IMR-90 (cell line): ENCODE measurements around the gene C1orf159. TPM values are rescaled to one million over a fixed set of nuclear protein-coding genes. Genes with fewer than 3 reads are reported as not detected.

Experiments used
- ATAC-seq: fragments of 200-7000 bp; cut with Tn5 transposase; 2 replicates; pipeline ENCODE4 v1.9.1; 2020; ENCODE audit warnings: low read depth, mild to moderate bottlenecking, moderate library complexity
- BruUV-seq: library from RNA; stranded (reverse); fragments of 400-500 nt; replicated peaks from 2 replicates; lab custom pipeline; 2021; lab: Mats Ljungman, UMichigan
- CTCF ChIA-PET: fragments of 300-600 bp; formaldehyde crosslinking; extraction: SDS; loops from one replicate; lab custom pipeline; 2021; ENCODE audit warnings: antibody characterized with exemption; lab: Yijun Ruan, JAX
- POLR2A ChIA-PET: fragments of 300-600 bp; sonication (Branson Sonifier 250); formaldehyde crosslinking; loops from one replicate; lab custom pipeline; 2022; ENCODE audit warnings: antibody characterized with exemption; ENCODE audit not compliant: unreplicated experiment; lab: Charles Lee
- DNase-seq: peaks from one replicate; pipeline ENCODE4 v3.0.0; 2013
- H2AFZ ChIP-seq: replicated peaks from 2 replicates; pipeline ENCODE3; 2013; ENCODE audit warnings: low read length, mild to moderate bottlenecking; ENCODE audit not compliant: poor library complexity
- H2AK5ac ChIP-seq: 2 replicates; pipeline ENCODE4 v1.6.1; 2013; ENCODE audit warnings: low read depth, low read length, inconsistent platforms
- H2AK9ac ChIP-seq: replicated peaks from 2 replicates; pipeline ENCODE3; 2013; ENCODE audit warnings: mild to moderate bottlenecking, low read depth, low read length, moderate library complexity; ENCODE audit not compliant: poor library complexity
- H2BK120ac ChIP-seq: 2 replicates; pipeline ENCODE4 v1.6.1; 2013; ENCODE audit warnings: low read depth, low read length, inconsistent platforms
- H2BK15ac ChIP-seq: 3 replicates; pipeline ENCODE4 v1.6.1; 2013; ENCODE audit warnings: low read depth, low read length, inconsistent platforms
- H2BK20ac ChIP-seq: 2 replicates; pipeline ENCODE4 v1.6.1; 2013; ENCODE audit warnings: low read depth, mild to moderate bottlenecking, inconsistent platforms, low read length, moderate library complexity
- H2BK5ac ChIP-seq: 2 replicates; pipeline ENCODE4 v1.6.1; 2013; ENCODE audit warnings: mild to moderate bottlenecking, low read depth, low read length, inconsistent platforms; ENCODE audit not compliant: poor library complexity, severe bottlenecking
- H3K14ac ChIP-seq: replicated peaks from 2 replicates; pipeline ENCODE4 v1.6.1; 2013; ENCODE audit warnings: low read depth, low read length, inconsistent platforms
- H3K18ac ChIP-seq: 2 replicates; pipeline ENCODE4 v1.6.1; 2013; ENCODE audit warnings: low read depth, low read length, control low read depth
- H3K23ac ChIP-seq: 2 replicates; pipeline ENCODE4 v1.6.1; 2013; ENCODE audit warnings: low read depth, low read length, inconsistent platforms
- H3K27ac ChIP-seq: 2 replicates; pipeline ENCODE4 v1.5.1; 2013; ENCODE audit warnings: mild to moderate bottlenecking, control low read depth, low read length; ENCODE audit not compliant: insufficient read depth
- H3K27me3 ChIP-seq: 2 replicates; pipeline ENCODE4 v1.6.1; 2013; ENCODE audit warnings: low read length; ENCODE audit not compliant: control insufficient read depth, insufficient read depth
- H3K36me3 ChIP-seq: 2 replicates; pipeline ENCODE4 v1.6.1; 2013; ENCODE audit warnings: low read length, mixed read lengths; ENCODE audit not compliant: control insufficient read depth, insufficient read depth
- H3K4ac ChIP-seq: 2 replicates; pipeline ENCODE4 v1.6.1; 2013; ENCODE audit warnings: low read depth, low read length, inconsistent platforms
- H3K4me1 ChIP-seq: 2 replicates; pipeline ENCODE4 v1.6.1; 2013; ENCODE audit warnings: low read length, mixed read lengths; ENCODE audit not compliant: control insufficient read depth, insufficient read depth
- H3K4me2 ChIP-seq: 2 replicates; pipeline ENCODE4 v1.6.1; 2013; ENCODE audit warnings: low read depth, mild to moderate bottlenecking, control low read depth, low read length, moderate library complexity
- H3K4me3 ChIP-seq: 2 replicates; pipeline ENCODE4 v1.5.1; 2013; ENCODE audit warnings: low read depth, mild to moderate bottlenecking, control low read depth, low read length, moderate library complexity; ENCODE audit not compliant: insufficient read depth
- H3K56ac ChIP-seq: 2 replicates; pipeline ENCODE4 v1.6.1; 2013; ENCODE audit warnings: low read length, inconsistent platforms; ENCODE audit not compliant: insufficient read depth; ENCODE audit errors: extremely low read depth
- H3K79me1 ChIP-seq, 2 experiments: 2 replicates each; pipeline ENCODE4 v1.6.1; 2013; ENCODE audit warnings: low read length in 2 of 2, inconsistent platforms in 1 of 2, low read depth in 1 of 2
- H3K9ac ChIP-seq: 2 replicates; pipeline ENCODE4 v1.6.1; 2013; ENCODE audit warnings: low read depth, low read length, control low read depth
- H3K9me1 ChIP-seq: 2 replicates; pipeline ENCODE4 v1.6.1; 2013; ENCODE audit warnings: low read length, inconsistent platforms; ENCODE audit not compliant: insufficient read depth
- H3K9me3 ChIP-seq: 2 replicates; pipeline ENCODE4 v1.6.1; 2013; ENCODE audit warnings: low read length; ENCODE audit not compliant: control insufficient read depth, insufficient read depth
- H4K20me1 ChIP-seq: 2 replicates; pipeline ENCODE4 v1.6.1; 2013; ENCODE audit warnings: low read length, inconsistent platforms; ENCODE audit not compliant: insufficient read depth
- H4K5ac ChIP-seq: 2 replicates; pipeline ENCODE4 v1.6.1; 2013; ENCODE audit warnings: mild to moderate bottlenecking, low read depth, low read length, control low read depth
- H4K8ac ChIP-seq, 2 experiments: 2 replicates each; pipeline ENCODE4 v1.6.1; 2013; ENCODE audit warnings: low read depth in 2 of 2, low read length in 2 of 2, control low read depth in 1 of 2, inconsistent platforms in 1 of 2
- H4K91ac ChIP-seq: 2 replicates; pipeline ENCODE4 v1.6.1; 2013; ENCODE audit warnings: low read depth, low read length, inconsistent platforms; ENCODE audit not compliant: insufficient read depth
- MXI1 ChIP-seq: IDR thresholded peaks from 2 replicates; pipeline ENCODE4 v1.6.1; 2012; ENCODE audit warnings: low read depth, mild to moderate bottlenecking, low read length, moderate library complexity, borderline replicate concordance
- NFE2L2 ChIP-seq: fragments of 150-350 bp; IDR thresholded peaks from 2 replicates; pipeline ENCODE4 v1.6.1; 2016; ENCODE audit warnings: low read depth, mild to moderate bottlenecking, low read length
- POLR2A ChIP-seq: IDR thresholded peaks from 2 replicates; pipeline ENCODE4 v1.6.1; 2012; ENCODE audit warnings: mild to moderate bottlenecking, low read depth, low read length
- RCOR1 ChIP-seq: IDR thresholded peaks from 2 replicates; pipeline ENCODE4 v1.6.1; 2012; ENCODE audit warnings: mild to moderate bottlenecking, low read length, improper control_type of control experiment; ENCODE audit not compliant: insufficient replicate concordance
- WGBS, 2 experiments: methylation state at CpG; one replicate each; pipeline versions ENCODE4 v1.1.5 to v1.1.7; 2013; ENCODE audit warnings: missing lambda C conversion rate in 2 of 2; ENCODE audit not compliant: insufficient read length in 1 of 2; ENCODE audit errors: extremely low coverage in 2 of 2; 5-methylcytosine and 5-hydroxymethylcytosine counted together
- dilution Hi-C: fragments of 300-500 bp; cut with HindIII; formaldehyde crosslinking; loops from one replicate; pipeline ENCODE4 v1.14.3; 2018; ENCODE audit warnings: low sequenced_read_pairs; ENCODE audit not compliant: unreplicated experiment
- in situ Hi-C: fragments of 300-500 bp; cut with MboI; formaldehyde crosslinking; loops from 3 replicates; pipeline ENCODE4 v1.14.3; 2019; ENCODE audit warnings: low sequenced_read_pairs, inconsistent platforms, mixed read lengths
- intact Hi-C: fragments of 100-400 bp; cut with micrococcal nuclease; formaldehyde crosslinking; loops from 2 replicates; pipeline ENCODE4 v1.10.0; 2022
- polyA plus RNA-seq, 3 experiments: library from polyadenylated mRNA; depleted of rRNA; stranded (reverse); fragments of >200 nt; gene quantifications; 2 replicates each; pipeline ENCODE4 v1.2.3, GENCODE V29; 2012; ENCODE audit warnings: low replicate concordance in 1 of 3
- total RNA-seq: library from RNA; depleted of rRNA; stranded (reverse); fragments of >200 nt; gene quantifications from 2 replicates; pipeline ENCODE4 v1.2.3, GENCODE V29; 2012
- TF ChIP-seq, protein P1 (sequence below): fragments of 150-350 bp; IDR thresholded peaks from 2 replicates; pipeline ENCODE4 v1.6.1; 2017; ENCODE audit warnings: mild to moderate bottlenecking, antibody characterized with exemption, low read length, low read depth

C1orf159 gene
- total and polyA plus RNA-seq, 2 of the 4 experiments (the other 2 are of a cell fraction) = 2.9 to 12.6 TPM

DNA sequence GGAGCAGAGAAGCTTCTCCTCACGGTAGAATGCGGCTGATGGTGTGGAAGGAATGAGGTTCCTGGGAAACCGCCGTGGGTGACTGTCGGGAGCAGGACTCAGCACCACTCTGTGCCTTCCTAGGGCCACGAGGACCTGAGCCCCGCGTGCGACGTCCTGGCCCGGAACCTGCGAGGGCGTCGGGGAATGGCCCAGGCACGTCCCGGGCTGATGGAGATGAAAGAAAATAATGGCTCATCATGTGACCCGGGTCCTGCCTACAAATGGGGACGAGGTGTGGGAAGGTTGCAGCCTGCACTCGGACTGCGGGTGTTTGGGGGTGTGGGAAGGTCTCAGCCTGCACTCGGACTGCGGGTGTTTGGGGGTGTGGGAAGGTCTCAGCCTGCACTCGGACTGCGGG, 32.7 kb upstream of the C1orf159 start:
- Histone ChIP-seq H2BK15ac (no peak overlapping the region), H3K27me3 (peaks cover 3% of the 10 kb centered on the region; the same call in 1 of the 2 replicates), H3K27ac (no peak overlapping the region), H4K91ac (no peak overlapping the region), H2BK120ac (no peak overlapping the region), H3K9me1 (no peaks in the 10 kb centered on the region), H3K4me2 (no peak overlapping the region), H3K14ac (no peak overlapping the region), H3K9ac (no peak overlapping the region), H3K4me1 (no peaks in the 10 kb centered on the region), H3K23ac (no peak overlapping the region), H2BK20ac (no peak overlapping the region), H3K36me3 (no peaks in the 10 kb centered on the region), H3K79me1 (no peaks in the 10 kb centered on the region), H3K4me3 (no peak overlapping the region), H3K4ac (no peak overlapping the region), H4K8ac (no peak overlapping the region), H2AK9ac (no peak overlapping the region), H2AK5ac (no peak overlapping the region), H2AFZ (peak overlapping the region; percentile 32), H3K18ac (no peak overlapping the region), H4K20me1 (no peaks in the 10 kb centered on the region), H2BK5ac (no peak overlapping the region), H4K5ac (no peak overlapping the region), H3K9me3 (peaks cover 2% of the 10 kb centered on the region; the same call in 1 of the 2 replicates), H3K56ac (no peak overlapping the region)
- ChIA-PET POLR2A (no interaction called here), CTCF (no interaction called here)
- no peak for DNase-seq
- intact Hi-C loops = no loop called here
- dilution Hi-C loops = no loop called here
- no peak for TF ChIP-seq NFE2L2
- TF ChIP-seq MXI1 = no peak
- TF ChIP-seq, protein P1, sequence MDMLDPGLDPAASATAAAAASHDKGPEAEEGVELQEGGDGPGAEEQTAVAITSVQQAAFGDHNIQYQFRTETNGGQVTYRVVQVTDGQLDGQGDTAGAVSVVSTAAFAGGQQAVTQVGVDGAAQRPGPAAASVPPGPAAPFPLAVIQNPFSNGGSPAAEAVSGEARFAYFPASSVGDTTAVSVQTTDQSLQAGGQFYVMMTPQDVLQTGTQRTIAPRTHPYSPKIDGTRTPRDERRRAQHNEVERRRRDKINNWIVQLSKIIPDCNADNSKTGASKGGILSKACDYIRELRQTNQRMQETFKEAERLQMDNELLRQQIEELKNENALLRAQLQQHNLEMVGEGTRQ = no peak
- no peak for TF ChIP-seq RCOR1
- TF ChIP-seq POLR2A = no peak
- WGBS, 2 experiments = 70% methylated on average over 17 of the region's 24 CpGs; no CpG with 5 or more reads in 1 of the 2 experiments
- no TSS peak for BruUV-seq
- in situ Hi-C loops = no loop called here
- ATAC-seq = no peak
